ENCODE data around the gene DNAJB2.

Gene DNAJB2

DNA sequence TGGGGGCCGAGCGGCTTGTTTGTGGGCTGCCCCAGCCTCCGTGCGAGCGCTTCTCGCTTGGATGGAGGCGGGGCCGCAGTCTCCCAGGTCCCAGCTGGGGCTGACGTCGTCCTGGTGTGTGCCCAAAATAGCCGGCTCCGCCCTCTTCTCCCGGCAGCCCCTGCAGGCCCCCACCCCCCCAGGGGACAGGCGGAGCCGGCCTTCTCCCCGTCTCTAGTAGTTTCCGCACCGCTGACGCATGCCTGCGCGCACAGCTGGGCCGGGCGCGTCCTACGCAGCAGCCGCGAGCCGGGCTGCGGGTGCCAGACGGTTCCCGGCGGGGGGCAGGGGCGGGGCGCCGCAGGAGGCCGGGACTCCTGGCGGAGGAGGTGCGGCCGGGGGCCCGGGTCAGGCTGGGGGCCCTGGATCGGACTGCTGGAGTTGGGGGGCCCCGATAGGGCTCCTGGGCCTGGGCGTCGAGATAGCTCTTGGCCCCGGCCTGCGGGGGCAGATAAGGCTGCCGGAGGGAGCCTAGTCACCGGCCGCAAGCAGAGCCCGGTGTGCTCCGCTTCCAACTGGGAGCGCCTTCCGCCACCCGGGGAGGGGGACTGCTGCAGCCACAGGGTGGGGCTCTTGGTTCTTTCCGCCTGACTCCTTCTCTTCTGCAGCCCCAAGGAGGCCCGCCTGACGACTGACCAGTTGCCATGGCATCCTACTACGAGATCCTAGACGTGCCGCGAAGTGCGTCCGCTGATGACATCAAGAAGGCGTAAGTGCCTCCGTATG lies at the start of gene DNAJB2:
Gene DNAJB2, plus strand, starts transcription at position 216 of the 765 bp plus-strand sequence. Its CDS starts 468 bp downstream, at position 684.
- peak within 1 kb of the TSS; percentile 69 for H3K27ac ChIP-seq
- peak; percentile 52; the same call in 1 of the 2 replicates for TF ChIP-seq ZFX (IDR thresholded peaks at IDR 0.05)
- TF ChIP-seq, protein P1, sequence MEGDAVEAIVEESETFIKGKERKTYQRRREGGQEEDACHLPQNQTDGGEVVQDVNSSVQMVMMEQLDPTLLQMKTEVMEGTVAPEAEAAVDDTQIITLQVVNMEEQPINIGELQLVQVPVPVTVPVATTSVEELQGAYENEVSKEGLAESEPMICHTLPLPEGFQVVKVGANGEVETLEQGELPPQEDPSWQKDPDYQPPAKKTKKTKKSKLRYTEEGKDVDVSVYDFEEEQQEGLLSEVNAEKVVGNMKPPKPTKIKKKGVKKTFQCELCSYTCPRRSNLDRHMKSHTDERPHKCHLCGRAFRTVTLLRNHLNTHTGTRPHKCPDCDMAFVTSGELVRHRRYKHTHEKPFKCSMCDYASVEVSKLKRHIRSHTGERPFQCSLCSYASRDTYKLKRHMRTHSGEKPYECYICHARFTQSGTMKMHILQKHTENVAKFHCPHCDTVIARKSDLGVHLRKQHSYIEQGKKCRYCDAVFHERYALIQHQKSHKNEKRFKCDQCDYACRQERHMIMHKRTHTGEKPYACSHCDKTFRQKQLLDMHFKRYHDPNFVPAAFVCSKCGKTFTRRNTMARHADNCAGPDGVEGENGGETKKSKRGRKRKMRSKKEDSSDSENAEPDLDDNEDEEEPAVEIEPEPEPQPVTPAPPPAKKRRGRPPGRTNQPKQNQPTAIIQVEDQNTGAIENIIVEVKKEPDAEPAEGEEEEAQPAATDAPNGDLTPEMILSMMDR (conservative IDR thresholded peaks at IDR 0.05): no peak

DNA sequence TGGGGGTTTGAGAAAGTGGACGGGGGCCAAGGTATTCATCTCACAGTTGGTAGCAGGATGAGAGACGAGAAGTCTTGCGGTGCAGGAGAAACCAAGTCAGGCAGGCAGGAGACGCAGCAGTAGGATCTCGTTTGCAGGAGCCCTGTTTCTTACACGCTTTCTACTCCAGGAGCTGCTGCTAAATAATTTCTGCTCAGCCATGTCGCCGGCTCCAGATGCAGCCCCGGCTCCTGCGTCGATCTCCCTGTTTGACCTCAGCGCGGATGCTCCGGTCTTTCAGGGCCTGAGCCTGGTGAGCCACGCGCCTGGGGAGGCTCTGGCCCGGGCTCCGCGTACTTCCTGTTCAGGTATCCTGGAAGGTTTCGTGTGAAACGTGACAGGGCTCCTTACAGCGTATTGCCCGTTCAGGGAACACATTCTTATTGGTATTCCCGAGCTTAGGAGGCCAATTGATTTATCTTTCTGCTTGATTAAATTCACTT lies 49.1 kb upstream of the DNAJB2 start:
- peak overlapping the region; percentile 88 for H3K27ac ChIP-seq
- TF ChIP-seq, protein P1 (conservative IDR thresholded peaks at IDR 0.05): no peak
- no peak for TF ChIP-seq ZFX (IDR thresholded peaks at IDR 0.05)

DNA sequence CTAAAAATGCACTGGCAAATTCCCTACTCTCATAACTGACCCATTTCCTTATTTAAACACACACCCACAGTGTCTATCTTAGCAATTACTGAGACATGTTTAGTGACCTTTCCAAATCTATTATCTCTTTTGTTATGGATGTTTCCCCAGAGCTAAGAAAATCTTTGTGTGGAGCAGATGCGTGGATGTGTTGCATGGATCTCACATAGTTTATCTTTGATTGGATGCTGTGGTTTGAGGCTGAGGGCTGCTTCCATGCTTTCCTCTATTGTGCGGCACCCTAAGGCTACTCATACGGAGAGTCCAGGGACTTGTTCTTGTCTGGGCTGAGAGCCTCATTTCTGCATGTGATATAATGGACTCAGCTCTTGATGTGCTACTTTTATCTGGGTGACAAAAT lies 44.8 kb upstream of the DNAJB2 start:
- H3K27ac ChIP-seq: no peak overlapping the region
- TF ChIP-seq, protein P1 (conservative IDR thresholded peaks at IDR 0.05): no peak
- no peak for TF ChIP-seq ZFX (IDR thresholded peaks at IDR 0.05)

DNA sequence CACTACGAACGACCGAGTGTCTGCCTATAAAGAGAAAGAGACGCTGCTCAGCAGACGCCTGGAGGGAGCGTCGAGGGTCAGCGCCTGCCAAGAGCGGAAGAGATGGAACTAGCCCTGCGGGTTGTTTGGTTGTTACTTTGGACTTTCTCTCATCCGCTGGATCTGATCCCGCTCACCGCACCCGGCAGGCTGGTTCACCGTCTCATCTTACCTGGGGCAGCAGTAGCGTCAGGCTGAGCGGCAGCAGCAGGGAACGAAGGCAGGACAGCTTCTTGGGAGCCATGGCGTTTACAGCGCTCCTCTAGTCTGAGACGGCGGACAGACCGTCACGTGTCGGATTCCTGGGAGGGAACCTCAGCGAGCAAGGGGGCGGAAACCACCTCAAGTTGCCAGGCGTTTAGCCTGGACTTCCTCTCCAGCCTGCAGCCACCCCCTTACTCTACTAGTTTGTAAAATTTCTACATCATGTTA lies 35.8 kb upstream of the DNAJB2 start:
- TF ChIP-seq, protein P1 (conservative IDR thresholded peaks at IDR 0.05): no peak
- TF ChIP-seq ZFX (IDR thresholded peaks at IDR 0.05): no peak

DNA sequence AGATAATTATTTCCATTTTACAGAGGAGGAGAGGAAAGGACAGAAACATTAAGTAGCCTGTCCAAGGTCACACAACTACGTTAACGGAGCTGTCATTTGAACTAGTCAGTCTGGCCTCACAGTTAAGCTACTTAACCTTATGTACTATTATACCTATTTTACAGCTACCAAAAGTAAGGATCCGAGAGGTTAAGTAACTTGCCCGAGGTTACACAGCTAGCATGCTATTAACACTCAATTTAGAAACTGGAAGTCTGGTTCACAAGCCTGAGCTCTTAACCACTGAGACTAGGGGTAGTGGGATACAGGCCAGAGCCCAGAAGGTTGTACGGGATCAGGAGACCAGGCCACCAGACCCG lies 34.4 kb upstream of the DNAJB2 start:
- H3K27ac ChIP-seq: peak overlapping the region; percentile 81
- TF ChIP-seq ZFX (IDR thresholded peaks at IDR 0.05): no peak
- TF ChIP-seq, protein P1 (conservative IDR thresholded peaks at IDR 0.05): no peak

More for the DNA sequence above, 35.8 kb upstream of the DNAJB2 start:
- no peak overlapping the region for H3K27ac ChIP-seq

DNA sequence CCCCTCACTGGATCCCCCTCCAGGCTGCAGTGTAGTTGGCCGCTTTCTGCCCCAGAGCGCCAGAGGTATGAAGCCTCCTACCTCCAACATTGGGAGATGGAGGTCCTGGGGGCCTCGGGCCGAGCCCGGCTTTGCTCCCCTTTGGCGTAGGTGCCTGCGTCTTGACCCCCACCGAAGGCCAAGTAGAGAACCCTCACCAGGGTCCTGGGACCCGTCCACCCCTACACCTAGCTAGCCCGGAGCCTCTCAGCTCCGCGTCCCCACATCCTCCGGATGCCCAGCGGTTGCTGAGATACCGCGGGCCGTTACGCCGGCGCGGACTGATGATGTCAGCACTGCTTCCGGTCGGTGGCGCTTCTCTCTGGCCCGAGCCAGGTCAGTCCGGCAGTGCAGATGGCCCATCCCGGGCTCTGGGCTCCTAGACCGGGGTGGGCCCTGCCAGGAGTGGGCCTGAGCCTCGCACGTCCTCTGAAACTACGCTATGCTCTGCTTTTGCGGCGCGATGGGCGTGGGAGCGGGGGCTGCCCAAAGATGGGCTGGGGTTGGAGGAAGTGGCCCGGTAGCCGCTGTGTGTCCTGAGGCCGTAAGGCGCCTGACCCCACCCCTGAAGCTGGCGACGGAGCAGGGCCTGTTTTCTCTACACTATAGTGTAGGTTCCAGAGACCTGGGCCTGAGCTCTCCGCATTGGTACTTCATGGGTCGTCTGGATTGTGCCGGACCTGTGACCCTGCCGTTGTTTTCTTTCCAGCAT lies 33.8 kb upstream of the DNAJB2 start, which contains the start of the genes GLB1L and STK16:
Gene GLB1L, minus strand, starts transcription at position 297 of the 751 bp plus-strand sequence. CDS start 1,871 bp downstream, outside the sequence.
Gene STK16, plus strand, starts transcription at position 332 of the 751 bp plus-strand sequence. CDS start 521 bp downstream, outside the sequence.
- TF ChIP-seq, protein P1 (conservative IDR thresholded peaks at IDR 0.05): no peak
- peak; percentile 77 for TF ChIP-seq ZFX (IDR thresholded peaks at IDR 0.05)
- peak within 1 kb of the TSS; percentile 81 for H3K27ac ChIP-seq

Data from C4-2B (cell line).